Gastrocnemius medialis (tissue), 4 donors: ENCODE results near the gene DENND1A. TPM values are rescaled to one million over a fixed set of nuclear protein-coding genes. Genes with fewer than 3 reads are reported as not detected.

Source experiments
- ATAC-seq, 2 donors: fragments of 150-250 bp; one replicate each; pipeline ENCODE4 v1.9.1; 2016
- DNase-seq, 2 donors: peaks; one replicate each; pipeline ENCODE4 v3.0.0-alpha.2; 2019
- H3K27ac ChIP-seq, 4 donors: fragments of 200-600 bp; sonication (generic); 1 replicate in 1 of 4; 2 replicates in 3 of 4; pipeline ENCODE4 v1.5.1; 2016 to 2018; ENCODE audit warnings: mild to moderate bottlenecking in 2 of 4, moderate library complexity in 1 of 4
- H3K27me3 ChIP-seq, 3 donors: fragments of 200-600 bp; sonication (generic) in 2 of 3; 1 replicate in 1 of 3; 2 replicates in 2 of 3; pipeline versions ENCODE4 v1.5.1 to v1.6.0; 2016 to 2019; ENCODE audit warnings: mild to moderate bottlenecking in 1 of 3, moderate library complexity in 1 of 3
- H3K36me3 ChIP-seq, 2 donors: fragments of 200-600 bp; sonication (generic) in 1 of 2; one replicate each; pipeline ENCODE4 v1.5.1; 2017 to 2018
- H3K4me1 ChIP-seq, 2 donors: fragments of 200-600 bp; sonication (generic) in 1 of 2; one replicate each; pipeline ENCODE4 v1.5.1; 2016 to 2017; ENCODE audit warnings: mild to moderate bottlenecking in 2 of 2
- H3K4me3 ChIP-seq, 4 donors: fragments of 200-600 bp; sonication (generic) in 3 of 4; 1 replicate in 1 of 4; 2 replicates in 3 of 4; pipeline ENCODE4 v1.5.1; 2016 to 2019; ENCODE audit warnings: mild to moderate bottlenecking in 2 of 4
- H3K9me3 ChIP-seq, 3 donors: fragments of 200-600 bp; sonication (generic) in 2 of 3; 1 replicate in 1 of 3; 2 replicates in 2 of 3; pipeline ENCODE4 v1.5.1; 2016 to 2019
- POLR2A ChIP-seq, 2 donors: fragments of 450-650 bp; IDR thresholded peaks; one replicate each; pipeline ENCODE4 v1.6.1; 2017; ENCODE audit warnings: antibody characterized with exemption in 2 of 2, mild to moderate bottlenecking in 2 of 2, moderate library complexity in 2 of 2
- in situ Hi-C, 4 donors: fragments of 200-750 bp; cut with MboI; loops; one replicate each; pipeline versions ENCODE4 v1.15.0 to v1.8.0; 2017; ENCODE audit warnings: low sequenced_read_pairs in 4 of 4
- intact Hi-C: fragments of 100-400 bp; cut with DNase I; formaldehyde crosslinking; loops from one replicate; pipeline ENCODE4 v1.15.1; 2023; ENCODE audit warnings: low total_unique reads
- total RNA-seq, 4 donors: library from RNA; depleted of rRNA; stranded (reverse); fragments of >200 nt; gene quantifications; one replicate each; pipeline versions ENCODE4 v1.1.0 to v1.2.3, GENCODE V29; 2016
- TF ChIP-seq, protein P1 (sequence below), 5 experiments: fragments of 450-650 bp in 3 of 5; fragments of 200-600 bp in 2 of 5; sonication (generic) in 2 of 5; IDR thresholded peaks in 4 of 5; conservative IDR thresholded peaks in 1 of 5; 1 replicate in 4 of 5; 2 replicates in 1 of 5; pipeline ENCODE4 v1.5.1; 2016 to 2019; ENCODE audit warnings: antibody characterized with exemption in 5 of 5, mild to moderate bottlenecking in 3 of 5, moderate library complexity in 3 of 5

Gene DENND1A
- total RNA-seq, 4 donors from 2014 or later, result 14.1 to 24.6 (median 16.4) TPM

- Histone ChIP-seq H3K36me3 (no peaks in the 10 kb centered on the region), H3K4me1 (peaks cover 30% of the 10 kb centered on the region in 2 donors), H3K4me3 (no peak overlapping the region), H3K27me3 (no peaks in the 10 kb centered on the region), H3K9me3 (no peaks in the 10 kb centered on the region), H3K27ac (no peak overlapping the region)
- TF ChIP-seq, protein P1, sequence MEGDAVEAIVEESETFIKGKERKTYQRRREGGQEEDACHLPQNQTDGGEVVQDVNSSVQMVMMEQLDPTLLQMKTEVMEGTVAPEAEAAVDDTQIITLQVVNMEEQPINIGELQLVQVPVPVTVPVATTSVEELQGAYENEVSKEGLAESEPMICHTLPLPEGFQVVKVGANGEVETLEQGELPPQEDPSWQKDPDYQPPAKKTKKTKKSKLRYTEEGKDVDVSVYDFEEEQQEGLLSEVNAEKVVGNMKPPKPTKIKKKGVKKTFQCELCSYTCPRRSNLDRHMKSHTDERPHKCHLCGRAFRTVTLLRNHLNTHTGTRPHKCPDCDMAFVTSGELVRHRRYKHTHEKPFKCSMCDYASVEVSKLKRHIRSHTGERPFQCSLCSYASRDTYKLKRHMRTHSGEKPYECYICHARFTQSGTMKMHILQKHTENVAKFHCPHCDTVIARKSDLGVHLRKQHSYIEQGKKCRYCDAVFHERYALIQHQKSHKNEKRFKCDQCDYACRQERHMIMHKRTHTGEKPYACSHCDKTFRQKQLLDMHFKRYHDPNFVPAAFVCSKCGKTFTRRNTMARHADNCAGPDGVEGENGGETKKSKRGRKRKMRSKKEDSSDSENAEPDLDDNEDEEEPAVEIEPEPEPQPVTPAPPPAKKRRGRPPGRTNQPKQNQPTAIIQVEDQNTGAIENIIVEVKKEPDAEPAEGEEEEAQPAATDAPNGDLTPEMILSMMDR (IDR thresholded peaks at IDR 0.05 in 4 of 5, conservative IDR thresholded peaks at IDR 0.05 in 1 of 5), result no peak
- TF ChIP-seq POLR2A (IDR thresholded peaks at IDR 0.05), result no peak
- intact Hi-C loops, result loop anchor here (10.0 kb wide), 2 partner anchors 181 to 661 kb away; partner anchors contain the start of gene STRBP
- in situ Hi-C loops, result no loop called here
- no peak for ATAC-seq
- no peak for DNase-seq
Measured at GRCh38 chr9:123925819-123926218, 4.1 kb downstream of the DENND1A start.

DNA sequence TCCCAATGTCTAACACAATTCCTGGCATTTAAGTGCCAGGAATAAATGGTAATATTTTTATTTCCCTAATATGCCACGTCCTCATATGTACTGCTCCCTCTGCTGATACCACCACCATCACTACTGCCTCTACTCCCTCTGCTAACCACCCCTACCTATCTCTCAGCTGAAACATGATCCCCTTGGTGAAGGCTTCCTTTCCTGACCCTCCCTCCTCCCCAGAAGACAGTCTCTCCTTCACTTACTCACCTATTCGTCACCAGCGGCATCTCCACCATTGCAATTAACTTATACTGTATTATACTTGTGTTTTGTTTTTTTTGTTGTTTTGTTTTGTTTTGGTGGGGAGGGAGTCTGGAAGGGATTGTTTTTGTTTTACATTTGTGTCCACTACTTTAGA is 4.8 kb downstream of the DENND1A start:
- in situ Hi-C loops (no loop called here), intact Hi-C loops (loop anchor here (10.0 kb wide), 2 partner anchors 180 to 660 kb away; partner anchors contain the start of gene STRBP)
- Histone ChIP-seq H3K9me3 (no peaks in the 10 kb centered on the region), H3K27me3 (no peaks in the 10 kb centered on the region), H3K27ac (no peak overlapping the region), H3K36me3 (no peaks in the 10 kb centered on the region), H3K4me1 (peaks cover 25 to 26% of the 10 kb centered on the region in 2 donors), H3K4me3 (no peak overlapping the region)
- DNase-seq, result no peak
- no peak for ATAC-seq
- TF ChIP-seq, protein P1 (IDR thresholded peaks at IDR 0.05 in 4 of 5, conservative IDR thresholded peaks at IDR 0.05 in 1 of 5), result no peak
- TF ChIP-seq POLR2A (IDR thresholded peaks at IDR 0.05), result no peak

- ATAC-seq, result no peak
- no peaks in the 10 kb centered on the region for H3K36me3 ChIP-seq
- TF ChIP-seq, protein P1 (IDR thresholded peaks at IDR 0.05 in 4 of 5, conservative IDR thresholded peaks at IDR 0.05 in 1 of 5), result no peak
- no peak for TF ChIP-seq POLR2A (IDR thresholded peaks at IDR 0.05)
- in situ Hi-C loops (no loop called here), intact Hi-C loops (loop anchor here (10.0 kb wide), 2 partner anchors 180 to 660 kb away; partner anchors contain the start of gene STRBP)
- H3K27me3 ChIP-seq, result no peaks in the 10 kb centered on the region
- H3K4me3 ChIP-seq, result no peak overlapping the region
- DNase-seq, result no peak
- no peaks in the 10 kb centered on the region for H3K9me3 ChIP-seq
- no peak overlapping the region for H3K27ac ChIP-seq
- peaks cover 25 to 26% of the 10 kb centered on the region in 2 donors for H3K4me1 ChIP-seq
Measured at GRCh38 chr9:123924727-123925126, 5.2 kb downstream of the DENND1A start.

- H3K4me1 ChIP-seq, result peaks cover 22 to 23% of the 10 kb centered on the region in 2 donors
- ATAC-seq, result no peak
- intact Hi-C loops, result loop anchor here (10.0 kb wide), 2 partner anchors 179 to 659 kb away; partner anchors contain the start of gene STRBP
- H3K27ac ChIP-seq, result no peak overlapping the region
- TF ChIP-seq, protein P1 (IDR thresholded peaks at IDR 0.05 in 4 of 5, conservative IDR thresholded peaks at IDR 0.05 in 1 of 5), result no peak
- TF ChIP-seq POLR2A (IDR thresholded peaks at IDR 0.05), result no peak
- H3K36me3 ChIP-seq, result no peaks in the 10 kb centered on the region
- in situ Hi-C loops, result no loop called here
- H3K4me3 ChIP-seq, result no peak overlapping the region
- H3K9me3 ChIP-seq, result no peaks in the 10 kb centered on the region
- no peak for DNase-seq
- H3K27me3 ChIP-seq, result no peaks in the 10 kb centered on the region
Measured at GRCh38 chr9:123923884-123924283, 6.0 kb downstream of the DENND1A start.

DNA sequence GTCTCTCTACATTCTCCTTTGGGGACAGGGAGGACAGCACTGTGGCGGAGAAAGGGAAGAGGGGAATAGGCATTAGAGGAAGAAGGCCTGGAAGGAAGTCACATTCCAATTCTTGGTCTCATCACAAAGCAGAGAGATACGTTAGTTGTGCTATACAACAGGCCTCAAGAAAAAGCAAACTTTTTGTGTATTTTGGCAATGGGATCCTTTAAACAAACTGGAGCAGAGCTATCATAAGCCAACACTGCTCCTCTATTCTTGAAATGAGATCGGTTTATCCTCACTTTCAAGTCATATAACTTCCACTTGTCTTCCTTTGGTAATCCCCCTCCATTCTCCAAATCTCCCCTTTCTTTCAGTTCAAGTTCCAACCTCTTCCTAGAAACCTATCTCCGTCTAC is 6.5 kb downstream of the DENND1A start:
- TF ChIP-seq, protein P1 (IDR thresholded peaks at IDR 0.05 in 4 of 5, conservative IDR thresholded peaks at IDR 0.05 in 1 of 5), result no peak
- no peak for TF ChIP-seq POLR2A (IDR thresholded peaks at IDR 0.05)
- no peak overlapping the region for H3K27ac ChIP-seq
- intact Hi-C loops, result loop anchor here (10.0 kb wide), 2 partner anchors 179 to 659 kb away; partner anchors contain the start of gene STRBP

More for the DNA sequence above, 6.5 kb downstream of the DENND1A start:
- Histone ChIP-seq H3K4me3 (no peak overlapping the region), H3K27me3 (no peaks in the 10 kb centered on the region), H3K4me1 (peaks cover 17 to 18% of the 10 kb centered on the region in 2 donors), H3K36me3 (no peaks in the 10 kb centered on the region), H3K9me3 (no peaks in the 10 kb centered on the region)
- DNase-seq (no peak), ATAC-seq (no peak)
- in situ Hi-C loops, result no loop called here
